ENCODE data around the gene SHC2. TPM values are rescaled to one million over a fixed set of nuclear protein-coding genes. Genes with fewer than 3 reads are reported as not detected.

SHC2 gene
- total RNA-seq, 4 donors from 2014 or later, result 7.3 to 20.2 (median 8.9) TPM

- no peak for TF ChIP-seq CTCF (IDR thresholded peaks at IDR 0.05; ENCODE audit: low read depth)
These were observed 11.4 kb upstream of the SHC2 start for GRCh38 chr19:472005-472858.

- TF ChIP-seq CTCF (IDR thresholded peaks at IDR 0.05; ENCODE audit: low read depth), result no peak
These were observed 9.9 kb upstream of the SHC2 start for GRCh38 chr19:470701-471100.

DNA sequence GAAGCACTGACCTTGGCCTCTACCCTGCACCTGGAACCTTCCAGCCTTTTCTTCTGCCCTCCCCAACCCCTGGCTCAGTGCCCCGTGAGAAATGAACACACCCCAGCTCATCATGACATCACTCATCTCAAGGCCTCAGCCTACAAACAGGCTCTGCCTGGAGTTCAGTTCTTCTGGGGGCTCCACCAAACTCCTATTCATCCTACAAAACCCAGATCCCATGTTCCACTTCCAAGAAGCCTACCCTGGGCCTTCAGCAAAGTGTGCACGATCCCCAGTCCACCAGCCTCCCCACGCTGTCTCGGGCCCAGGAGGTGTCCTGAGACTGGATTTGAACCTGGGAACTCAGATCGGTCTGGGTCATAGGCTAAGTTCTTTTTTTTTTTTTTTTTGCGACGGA is 9.0 kb upstream of the SHC2 start:
- no peak for TF ChIP-seq CTCF (IDR thresholded peaks at IDR 0.05; ENCODE audit: low read depth)

- TF ChIP-seq CTCF (IDR thresholded peaks at IDR 0.05; ENCODE audit: low read depth), result no peak
These were observed 7.9 kb upstream of the SHC2 start for GRCh38 chr19:468587-469256.

DNA sequence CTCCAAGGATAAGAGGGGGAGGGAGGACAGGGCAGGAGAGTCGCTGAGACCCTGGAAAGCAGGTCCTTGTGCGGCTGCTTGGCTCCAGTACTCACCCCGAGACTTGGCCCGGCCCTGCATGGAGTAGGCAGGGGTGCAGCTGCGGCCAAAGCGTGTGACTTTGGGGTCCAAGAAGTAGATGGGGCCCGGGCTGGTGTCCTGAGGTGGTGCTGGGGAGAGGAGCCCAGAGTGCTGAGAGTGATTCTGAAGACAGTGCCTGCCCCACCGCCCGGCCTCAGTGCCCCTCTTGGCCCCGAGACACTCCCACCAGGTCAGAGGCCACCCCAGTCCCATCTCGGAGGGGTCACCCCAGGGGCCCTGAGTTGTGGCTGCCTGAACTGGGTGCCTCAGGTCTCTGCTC is 6.7 kb upstream of the SHC2 start:
- no peak for TF ChIP-seq CTCF (IDR thresholded peaks at IDR 0.05; ENCODE audit: low read depth)

DNA sequence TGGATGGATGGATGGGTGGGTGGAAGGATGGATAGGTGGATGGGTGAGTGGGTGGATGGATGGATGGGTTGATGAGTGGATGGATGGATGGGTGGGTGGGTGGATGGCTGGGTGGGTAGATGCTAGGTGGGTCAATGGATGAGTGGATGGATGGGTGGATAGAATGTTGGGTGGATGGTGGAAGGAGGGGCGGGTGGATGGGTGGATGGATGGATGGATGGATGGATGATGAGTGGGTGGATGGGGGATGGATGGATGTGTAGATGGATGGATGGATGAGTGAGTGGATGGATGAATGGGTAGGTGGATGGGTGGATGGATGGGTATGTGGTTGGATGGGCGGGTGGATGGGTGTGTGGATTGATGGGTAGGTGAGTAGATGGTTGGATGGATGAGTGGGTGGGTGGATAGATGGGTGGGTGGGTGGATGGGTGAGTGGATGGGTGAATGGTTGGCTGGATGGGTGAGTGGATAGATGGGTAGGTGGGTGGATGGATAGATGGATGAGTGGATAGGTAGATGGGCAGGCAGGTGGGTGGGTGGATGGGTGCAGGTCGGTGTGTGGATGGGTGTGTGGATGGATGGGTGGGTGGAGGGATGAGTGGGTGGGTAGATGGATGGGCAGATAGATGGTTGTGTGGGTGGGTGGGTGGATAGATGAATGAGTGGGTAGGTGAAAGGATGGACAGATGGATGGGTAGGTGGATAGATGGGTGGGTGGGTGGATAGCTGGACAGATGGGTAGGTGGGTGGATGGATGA is 4.4 kb upstream of the SHC2 start:
- no peak for TF ChIP-seq CTCF (IDR thresholded peaks at IDR 0.05; ENCODE audit: low read depth)

- TF ChIP-seq CTCF (IDR thresholded peaks at IDR 0.05; ENCODE audit: low read depth), result no peak
These were observed 3.3 kb upstream of the SHC2 start for GRCh38 chr19:464208-464545.
